Activated CD4-positive, CD25-positive, alpha-beta regulatory T cell treated with anti-CD3 and anti-CD28 coated beads, Interleukin-2, amount 50 U/mL, for 16 hours (primary cell): ENCODE measurements around the gene RRP12.
"Not testable (repeated sequence)": the region's sequence is repeated elsewhere in the genome, so short reads cannot be mapped to it uniquely, and the experiment has no call there.

ENCODE experiments used
- DNase-seq: peaks from one replicate; pipeline ENCODE4 v3.0.0-alpha.2; 2020; ENCODE audit warnings: low read depth, low spot score

Gene RRP12

GRCh38 chr10:97365761-97366351, 35.3 kb downstream of the RRP12 start:
- DNase-seq, result no peak

- DNase-seq, result no peak
These were observed 38.1 kb downstream of the RRP12 start for GRCh38 chr10:97363071-97363470.

- DNase-seq, result no peak
These were observed 38.7 kb downstream of the RRP12 start for GRCh38 chr10:97362310-97363033.

- no peak for DNase-seq
These were observed 39.6 kb downstream of the RRP12 start for GRCh38 chr10:97361537-97361901.

- no peak for DNase-seq
These were observed 40.2 kb downstream of the RRP12 start for GRCh38 chr10:97360705-97361536.

- no peak for DNase-seq
These were observed 42.4 kb downstream of the RRP12 start for GRCh38 chr10:97358781-97359180.

GRCh38 chr10:97358349-97358748, 42.8 kb downstream of the RRP12 start:
- no peak for DNase-seq

GRCh38 chr10:97356918-97357317, 44.2 kb downstream of the RRP12 start:
- DNase-seq, result no peak

GRCh38 chr10:97356318-97356914, 44.7 kb downstream of the RRP12 start:
- DNase-seq, result no peak

- DNase-seq, result no peak
These were observed 45.6 kb downstream of the RRP12 start for GRCh38 chr10:97355571-97355975.

- no peak for DNase-seq
These were observed 47.2 kb downstream of the RRP12 start for GRCh38 chr10:97353945-97354344.

- DNase-seq, result no peak
These were observed 51.2 kb downstream of the RRP12 start for GRCh38 chr10:97349752-97350513.

- no peak for DNase-seq
These were observed 53.8 kb downstream of the RRP12 start for GRCh38 chr10:97347317-97347716.

GRCh38 chr10:97343664-97344063, 57.5 kb downstream of the RRP12 start:
- DNase-seq, result not testable (repeated sequence)

- DNase-seq, result no peak
These were observed 59.7 kb downstream of the RRP12 start for GRCh38 chr10:97341416-97341815.

- DNase-seq, result no peak
These were observed 63.1 kb downstream of the RRP12 start for GRCh38 chr10:97338041-97338440.

- DNase-seq, result no peak
These were observed 64.0 kb downstream of the RRP12 start for GRCh38 chr10:97336942-97337831.

- no peak for DNase-seq
These were observed 64.7 kb downstream of the RRP12 start for GRCh38 chr10:97336446-97336845.

- DNase-seq, result no peak
These were observed 65.1 kb downstream of the RRP12 start for GRCh38 chr10:97336006-97336405.

- no peak for DNase-seq
These were observed 65.9 kb downstream of the RRP12 start for GRCh38 chr10:97335188-97335619.
